CD4-positive, alpha-beta T cell treated with Interferon alpha-2 for 1 hour (primary cell): ENCODE data around the gene CDH6.

ENCODE experiments used
- DNase-seq, 2 donors: peaks; one replicate each; pipeline ENCODE4 v3.0.0-alpha.2; 2020 to 2022

CDH6 gene

GRCh38 chr5:31204958-31205357 lies 11.5 kb downstream of the CDH6 start:
- no peak for DNase-seq

DNA sequence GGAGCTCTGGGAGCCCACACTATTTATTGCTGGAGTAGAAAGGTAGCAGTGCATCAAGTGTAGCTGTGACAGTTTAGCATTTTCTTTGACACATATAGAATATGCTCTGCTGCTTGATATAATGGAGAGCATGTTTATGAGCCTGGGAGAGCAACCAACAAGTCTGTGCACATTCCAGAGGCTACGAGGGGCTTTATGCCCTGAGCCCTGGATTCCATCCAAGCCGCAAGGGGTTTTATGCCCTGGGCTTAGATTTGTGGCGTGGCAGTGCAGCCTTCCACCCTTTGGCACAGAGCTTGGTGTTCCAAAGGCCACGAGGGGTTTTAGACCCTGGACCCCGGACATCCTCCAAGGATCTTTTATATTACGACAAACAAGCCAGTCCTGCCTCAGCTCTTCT lies 14.6 kb downstream of the CDH6 start:
- DNase-seq = no peak

- no peak for DNase-seq
Measured at GRCh38 chr5:31209334-31209733, 15.8 kb downstream of the CDH6 start.

DNA sequence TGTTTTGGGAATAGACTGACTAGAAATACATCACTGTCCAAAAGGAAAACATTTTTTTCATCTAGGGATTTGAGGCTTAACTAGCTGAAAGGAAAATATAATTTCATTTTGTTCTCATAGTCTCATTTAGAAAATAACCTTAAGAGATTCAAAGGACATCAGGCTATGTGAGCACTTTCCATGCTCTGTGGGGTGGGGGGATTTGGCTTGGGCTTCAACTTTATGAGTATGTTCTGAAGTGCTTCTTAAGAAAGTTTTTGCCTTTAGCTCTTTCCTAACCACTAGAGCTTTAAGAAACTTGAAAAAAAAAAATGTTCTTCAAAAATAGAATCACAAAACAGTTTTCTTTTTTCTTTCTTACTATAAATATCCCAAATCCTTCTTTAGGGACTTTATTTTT lies 17.6 kb downstream of the CDH6 start:
- DNase-seq = no peak

DNA sequence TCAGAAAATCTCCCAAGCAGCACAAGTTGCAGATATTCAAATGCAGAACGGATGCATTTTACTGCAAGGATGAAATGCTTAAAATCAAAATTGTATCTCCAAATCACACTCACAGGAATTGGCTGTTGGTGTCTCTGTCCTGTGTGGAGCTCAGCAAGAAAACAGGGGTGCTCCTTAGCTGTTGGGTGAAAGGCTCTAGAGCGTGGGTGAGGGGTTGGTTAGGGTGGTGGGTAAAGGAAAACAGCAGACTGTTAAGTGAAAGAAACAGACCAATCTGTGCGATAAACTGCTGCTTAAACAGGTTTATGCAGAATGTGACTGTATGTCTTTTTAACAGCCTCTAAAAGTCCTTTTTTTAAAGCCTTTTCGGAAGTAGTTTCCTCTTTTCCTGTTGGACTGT lies 19.8 kb downstream of the CDH6 start:
- no peak for DNase-seq

- no peak for DNase-seq
Measured at GRCh38 chr5:31213705-31214121, 20.2 kb downstream of the CDH6 start.

GRCh38 chr5:31214229-31214628 lies 20.7 kb downstream of the CDH6 start:
- no peak for DNase-seq

DNA sequence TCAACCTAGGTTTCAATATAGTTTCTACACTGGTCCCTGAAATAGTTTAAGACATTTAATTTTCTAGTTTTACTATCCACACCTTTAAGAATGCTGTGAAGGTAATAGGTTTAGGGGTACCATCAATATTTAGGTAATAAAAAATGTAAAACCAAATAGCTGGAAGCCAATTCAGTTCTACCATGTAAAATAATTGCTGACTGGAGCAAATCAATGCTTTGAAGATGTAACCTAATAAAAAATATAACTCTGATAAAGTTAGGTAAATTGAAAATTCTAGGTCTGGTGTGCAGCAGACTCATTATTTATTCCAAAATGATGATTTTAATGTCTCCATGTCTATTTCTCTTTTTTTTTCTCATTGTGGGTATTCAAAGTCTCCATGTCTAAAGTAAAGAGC lies 21.8 kb downstream of the CDH6 start:
- DNase-seq = no peak

DNA sequence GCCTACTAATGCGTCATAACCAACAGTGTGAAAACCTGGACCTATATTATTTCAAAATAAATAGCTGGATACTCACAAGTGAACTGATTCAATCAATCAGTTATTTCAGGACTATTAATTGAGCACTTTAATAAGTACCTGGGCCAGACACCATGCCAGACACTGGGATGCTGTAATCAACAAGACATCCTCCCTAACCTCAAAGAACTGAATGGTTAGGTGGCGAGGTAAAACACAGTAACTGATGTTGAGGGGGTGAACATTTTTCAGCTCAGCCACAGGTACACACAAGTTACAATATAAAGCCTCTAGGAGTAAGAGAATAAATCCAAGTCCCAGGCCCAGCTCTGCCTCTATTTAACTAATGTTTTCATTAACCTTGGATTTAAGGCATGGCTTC lies 24.0 kb downstream of the CDH6 start:
- no peak for DNase-seq

GRCh38 chr5:31218978-31219377 lies 25.5 kb downstream of the CDH6 start:
- no peak for DNase-seq

- no peak for DNase-seq
Measured at GRCh38 chr5:31221001-31221400, 27.5 kb downstream of the CDH6 start.

GRCh38 chr5:31225118-31225517 lies 31.6 kb downstream of the CDH6 start:
- DNase-seq = no peak

GRCh38 chr5:31225613-31226012 lies 32.1 kb downstream of the CDH6 start:
- no peak for DNase-seq

- DNase-seq = no peak
Measured at GRCh38 chr5:31226651-31227050, 33.2 kb downstream of the CDH6 start.

DNA sequence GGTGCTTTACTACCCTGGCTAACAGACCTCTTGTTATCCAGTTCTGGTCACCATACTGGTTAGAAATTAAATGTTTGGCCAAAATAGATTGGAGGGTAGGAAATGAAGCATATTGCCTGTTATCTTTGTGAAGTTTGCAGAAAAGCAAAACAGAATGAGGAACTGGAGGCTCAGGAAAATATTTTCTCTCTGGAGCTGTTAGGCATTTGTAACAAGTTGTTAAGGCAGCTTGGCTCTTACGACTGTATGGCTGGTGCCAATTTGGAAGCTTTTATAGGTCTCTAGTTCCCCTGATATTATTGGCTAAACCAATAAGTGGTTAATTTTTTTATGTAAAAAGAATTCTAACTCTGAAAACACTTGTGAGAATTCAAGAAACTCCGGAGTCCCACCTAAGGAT lies 35.8 kb downstream of the CDH6 start:
- DNase-seq = no peak

DNA sequence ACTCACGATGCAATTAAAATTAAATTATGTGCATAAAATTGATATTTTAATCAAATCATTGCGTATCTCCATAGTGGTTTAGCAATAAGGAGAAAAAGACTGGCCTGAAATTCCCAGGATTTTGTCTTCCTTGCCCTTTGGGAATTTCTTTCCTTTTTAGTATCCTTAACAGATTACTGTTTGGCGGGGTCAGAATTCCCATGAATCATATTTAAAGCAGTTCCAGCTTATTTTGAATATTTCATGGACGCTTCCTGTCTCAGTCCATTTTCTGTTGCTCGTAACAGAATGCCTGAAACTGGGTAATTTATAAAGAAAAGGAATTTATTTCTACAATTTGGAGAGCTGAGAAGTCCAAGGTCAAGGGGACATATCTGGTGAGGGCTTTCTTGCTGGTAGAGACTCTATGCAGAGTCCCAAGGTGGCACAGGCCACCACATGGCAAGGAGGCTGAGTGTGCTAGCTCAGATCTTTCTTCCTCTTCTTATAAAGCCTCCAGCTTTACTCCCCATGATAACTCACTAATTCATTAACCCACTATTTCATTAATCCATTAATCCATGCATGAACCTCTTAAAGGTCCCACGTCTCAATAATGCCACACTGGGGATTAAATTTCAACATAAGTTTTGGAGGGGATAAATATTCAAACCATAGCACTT lies 37.8 kb downstream of the CDH6 start:
- no peak for DNase-seq

GRCh38 chr5:31232273-31232888 lies 38.9 kb downstream of the CDH6 start:
- no peak for DNase-seq

DNA sequence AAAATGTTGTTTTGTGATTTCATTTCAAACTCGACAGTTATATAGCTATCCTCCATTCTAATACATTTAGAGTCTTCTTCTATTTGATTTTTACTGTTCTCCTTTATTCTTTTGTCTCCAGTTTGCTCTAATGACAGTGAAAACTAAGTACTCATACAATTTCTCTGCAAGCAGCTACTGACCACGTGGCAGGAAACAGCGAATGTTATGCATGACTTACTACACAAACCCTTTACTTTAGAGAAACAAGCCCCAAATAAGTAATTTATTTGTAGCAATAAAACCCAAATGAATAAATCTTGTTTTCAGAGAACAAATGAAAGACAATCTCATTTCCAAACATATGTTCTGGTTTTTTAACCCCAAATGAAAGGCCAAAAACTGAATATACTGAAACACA lies 41.9 kb downstream of the CDH6 start:
- no peak for DNase-seq

DNA sequence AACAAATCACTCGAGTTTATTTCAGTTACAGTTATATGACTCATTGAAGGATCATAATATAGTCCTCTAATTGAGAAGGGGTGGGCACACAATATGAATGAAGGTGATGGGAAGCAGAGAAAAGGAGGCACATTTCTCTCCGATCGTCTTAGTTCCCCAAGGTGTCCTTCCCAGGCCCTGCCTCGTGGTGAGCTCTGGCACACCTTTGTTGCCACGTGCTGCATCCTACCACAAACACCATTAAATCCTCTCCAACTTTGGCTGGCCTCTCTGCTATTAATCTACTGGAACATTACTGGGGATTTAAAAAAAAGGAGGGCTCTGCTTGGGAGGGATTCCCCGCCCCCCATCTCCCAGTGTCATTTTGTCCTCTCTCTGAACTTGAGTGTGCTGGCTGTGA lies 42.9 kb downstream of the CDH6 start:
- no peak for DNase-seq

- no peak for DNase-seq
Measured at GRCh38 chr5:31237174-31237573, 43.7 kb downstream of the CDH6 start.

- no peak for DNase-seq
Measured at GRCh38 chr5:31238497-31238896, 45.0 kb downstream of the CDH6 start.

GRCh38 chr5:31244921-31245320 lies 51.4 kb downstream of the CDH6 start:
- DNase-seq = no peak

GRCh38 chr5:31247381-31247780 lies 53.9 kb downstream of the CDH6 start:
- no peak for DNase-seq

GRCh38 chr5:31250201-31250600 lies 56.7 kb downstream of the CDH6 start:
- DNase-seq = no peak

DNA sequence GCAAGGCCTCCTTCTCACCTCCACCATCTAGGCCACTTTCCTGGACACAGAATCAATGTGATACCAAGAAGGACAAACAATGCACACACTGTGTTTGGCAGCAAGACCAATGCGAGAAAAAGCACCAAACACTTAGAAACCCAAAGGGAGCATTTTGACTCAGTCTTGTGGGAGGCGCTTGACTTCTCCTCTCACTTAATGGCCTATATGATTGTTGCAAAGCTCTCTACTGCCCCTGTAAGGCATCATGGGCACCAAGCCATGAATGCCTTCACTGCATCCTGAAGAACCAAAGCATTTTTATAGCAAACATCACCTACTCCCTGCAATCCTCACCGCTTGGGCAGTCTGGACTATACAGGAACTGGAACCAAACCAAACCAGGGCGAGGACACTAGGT lies 57.5 kb downstream of the CDH6 start:
- no peak for DNase-seq
